Aorta (tissue), 5 donors: Measurements from ENCODE around the gene AQP2. TPM values are rescaled to one million over a fixed set of nuclear protein-coding genes. Genes with fewer than 3 reads are reported as not detected.

Experiments used
- ATAC-seq: fragments of 200-7000 bp; cut with Tn5 transposase; one replicate; pipeline ENCODE4 v1.9.1; 2022; ENCODE audit warnings: moderate library complexity; ENCODE audit not compliant: low FRiP score
- DNase-seq, 2 donors: peaks; one replicate each; pipeline ENCODE4 v3.0.0-alpha.2; 2020
- H3K27ac ChIP-seq, 2 donors: one replicate each; pipeline ENCODE4 v1.5.1; 2013; ENCODE audit warnings: low read length in 2 of 2, mild to moderate bottlenecking in 2 of 2, moderate library complexity in 2 of 2, control low read depth in 1 of 2, inconsistent platforms in 1 of 2, low read depth in 1 of 2
- H3K27me3 ChIP-seq, 2 donors: one replicate each; pipeline ENCODE4 v1.6.1; 2013; ENCODE audit warnings: control low read depth in 1 of 2, low read length in 1 of 2, mild to moderate bottlenecking in 1 of 2, moderate library complexity in 1 of 2; ENCODE audit not compliant: insufficient read depth in 2 of 2, control insufficient read depth in 1 of 2
- H3K36me3 ChIP-seq, 2 donors: one replicate each; pipeline ENCODE4 v1.6.1; 2013; ENCODE audit warnings: control low read depth in 1 of 2, low read length in 1 of 2, mild to moderate bottlenecking in 1 of 2; ENCODE audit not compliant: insufficient read depth in 2 of 2, control insufficient read depth in 1 of 2
- H3K4me1 ChIP-seq, 2 donors: one replicate each; pipeline ENCODE4 v1.6.1; 2013; ENCODE audit warnings: low read length in 2 of 2, control low read depth in 1 of 2, mild to moderate bottlenecking in 1 of 2, moderate library complexity in 1 of 2; ENCODE audit not compliant: insufficient read depth in 2 of 2, control insufficient read depth in 1 of 2
- H3K4me3 ChIP-seq, 2 donors: one replicate each; pipeline ENCODE4 v1.5.1; 2013; ENCODE audit warnings: low read length in 2 of 2, control low read depth in 1 of 2, mild to moderate bottlenecking in 1 of 2
- H3K9me3 ChIP-seq: one replicate; pipeline ENCODE4 v1.6.1; 2013; ENCODE audit warnings: mild to moderate bottlenecking, low read length; ENCODE audit not compliant: control insufficient read depth
- WGBS, 2 donors: extraction: QIAGEN DNeasy Blood & Tissue Kit; methylation state at CpG; one replicate each; pipeline ENCODE4 v1.1.7; 2013; 5-methylcytosine and 5-hydroxymethylcytosine counted together
- intact Hi-C, 2 donors: fragments of 100-400 bp; cut with DNase I; formaldehyde crosslinking; loops; one replicate each; pipeline versions ENCODE4 v1.14.2 to v1.15.0; 2022
- polyA plus RNA-seq, 2 donors: library from polyadenylated mRNA; stranded (reverse); fragments of 200-250 nt; gene quantifications; one replicate each; pipeline ENCODE4 v1.2.3, GENCODE V29; 2013
- total RNA-seq, 2 donors: library from RNA; stranded (reverse); fragmentation: NEBNext Ultra II Directional; extraction: Animal tissue kit (Norgen Biotek cat#: 25700); gene quantifications; one replicate each; pipeline ENCODE4 v1.2.1, GENCODE V29; 2021
- donor health status: healthy with polysubstance abuse.
- donor health status: Bipolar disorder and iron deficiency.
- donor health status: DM: no; HTN: no; CAD: no.
- donor health status: DM: no; HTN: no; CAD: no.
- donor health status: DM: yes; HTN: yes; CAD: no.

The AQP2 gene
- total and polyA plus RNA-seq, 4 donors = 0.21 TPM; not detected in 3

DNA sequence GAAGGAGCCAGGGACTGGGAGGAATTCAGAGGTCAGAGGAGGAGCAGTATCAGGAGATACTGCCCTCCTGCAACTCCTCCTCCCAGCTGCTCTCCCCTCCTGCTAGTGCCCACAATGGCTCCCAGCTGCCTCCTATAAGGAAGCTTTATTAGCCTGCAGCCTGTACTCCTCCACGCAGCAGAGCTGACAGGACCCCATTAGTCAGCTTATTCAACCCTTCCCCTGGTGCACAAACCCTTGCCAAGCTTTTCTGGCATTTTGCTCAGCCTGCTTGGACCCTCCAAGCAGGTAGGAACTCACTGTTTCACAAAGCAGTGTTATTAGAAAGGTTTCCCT lies 6.9 kb upstream of the AQP2 start:
- 97 to 100% methylated on average over 1 of the region's 1 CpG for WGBS, 2 donors
- Histone ChIP-seq H3K27me3 (no peaks in the 10 kb centered on the region), H3K4me1 (no peaks in the 10 kb centered on the region), H3K36me3 (no peaks in the 10 kb centered on the region), H3K9me3 (no peaks in the 10 kb centered on the region), H3K4me3 (no peak overlapping the region), H3K27ac (no peak overlapping the region)
- intact Hi-C loops = no loop called here
- ATAC-seq (no peak), DNase-seq (no peak)

DNA sequence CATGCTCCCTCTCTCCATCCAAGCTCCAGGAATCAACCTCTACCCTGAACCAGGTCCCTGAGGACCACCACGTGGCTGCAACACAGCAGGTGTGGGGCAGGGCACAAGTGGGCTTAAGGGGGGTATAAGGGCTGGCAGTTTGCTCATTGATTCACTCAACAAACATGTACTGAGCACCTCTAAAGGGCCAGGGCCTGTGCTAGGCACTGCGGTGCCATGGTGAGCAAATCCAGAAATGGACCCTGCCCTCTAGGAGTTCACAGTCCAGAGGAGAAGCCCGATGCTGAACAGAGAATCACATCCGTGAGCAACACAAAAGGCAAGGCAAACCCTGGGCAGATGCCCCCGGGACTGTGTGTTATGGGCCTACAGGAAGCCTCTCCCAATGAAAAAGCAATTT lies 6.5 kb upstream of the AQP2 start:
- intact Hi-C loops = no loop called here
- Histone ChIP-seq H3K4me3 (no peak overlapping the region), H3K4me1 (no peaks in the 10 kb centered on the region), H3K36me3 (no peaks in the 10 kb centered on the region), H3K27me3 (no peaks in the 10 kb centered on the region), H3K27ac (no peak overlapping the region), H3K9me3 (no peaks in the 10 kb centered on the region)
- no peak for ATAC-seq
- no peak for DNase-seq
- WGBS, 2 donors = 93 to 95% methylated on average over 5 of the region's 5 CpGs

DNA sequence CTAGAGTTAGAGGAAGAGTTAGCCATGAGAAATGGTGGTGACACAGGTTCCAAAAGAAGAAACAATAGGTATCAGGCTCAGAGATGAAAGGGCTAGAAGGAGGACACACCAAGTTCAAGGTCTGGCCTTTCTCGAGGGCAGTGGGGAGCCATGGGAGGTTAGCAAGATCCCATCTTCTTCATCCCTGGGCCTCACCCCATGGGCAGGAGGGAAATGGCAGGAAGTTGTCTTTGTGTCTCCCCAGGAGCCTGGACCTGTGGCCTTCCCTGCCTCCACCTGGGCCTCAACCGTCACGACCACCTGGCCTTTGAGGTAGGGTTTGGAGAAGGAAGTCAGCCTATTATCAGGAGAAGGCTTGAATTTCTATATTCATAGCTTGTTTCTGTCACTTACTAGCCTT lies 5.8 kb upstream of the AQP2 start:
- no peak overlapping the region for H3K27ac ChIP-seq
- no peak overlapping the region for H3K4me3 ChIP-seq
- 96 to 98% methylated on average over 3 of the region's 3 CpGs for WGBS, 2 donors
- no peaks in the 10 kb centered on the region for H3K4me1 ChIP-seq
- ATAC-seq = no peak
- no peaks in the 10 kb centered on the region for H3K27me3 ChIP-seq
- no peaks in the 10 kb centered on the region for H3K9me3 ChIP-seq
- no peaks in the 10 kb centered on the region for H3K36me3 ChIP-seq
- intact Hi-C loops = no loop called here
- no peak for DNase-seq

DNA sequence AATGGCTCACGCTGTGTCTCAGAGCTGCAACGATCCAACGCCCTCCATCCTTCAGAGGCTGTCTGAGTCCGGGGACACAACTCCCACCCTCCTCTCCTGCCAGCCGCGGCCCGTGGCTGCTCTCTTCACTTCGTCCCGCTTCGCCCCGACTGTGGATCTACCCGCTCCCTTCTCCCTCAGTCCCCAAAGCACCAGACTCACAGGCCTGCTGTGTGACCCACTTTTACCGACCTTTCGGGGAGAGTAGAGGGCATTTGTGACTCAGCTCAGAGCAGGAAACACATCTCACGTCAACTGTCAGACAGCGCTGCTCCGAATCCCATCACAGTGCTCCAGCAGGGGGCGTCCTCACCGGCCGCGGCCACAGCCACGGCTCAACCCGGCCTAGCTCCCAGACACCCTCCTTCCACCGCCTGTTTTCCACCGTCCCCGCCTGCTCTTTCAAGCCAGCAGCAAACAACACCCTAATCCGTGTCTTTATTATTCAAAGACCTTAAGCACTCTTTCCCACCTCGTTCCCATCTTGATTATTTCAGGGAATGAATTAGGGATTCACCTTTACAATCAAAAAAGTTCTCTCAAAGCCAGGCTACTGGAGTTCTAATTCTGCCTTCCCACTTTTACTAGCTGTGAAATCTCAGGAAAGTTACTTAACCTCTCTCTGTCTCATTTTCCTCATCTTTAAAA lies 5.0 kb upstream of the AQP2 start:
- DNase-seq = peak; percentile 87 to 96
- intact Hi-C loops = no loop called here
- 8 to 14% methylated on average over 28 of the region's 28 CpGs for WGBS, 2 donors
- peak; percentile 87 for ATAC-seq
- no peak overlapping the region for H3K4me3 ChIP-seq
- H3K27me3 ChIP-seq = no peaks in the 10 kb centered on the region
- no peaks in the 10 kb centered on the region for H3K4me1 ChIP-seq
- no peak overlapping the region for H3K27ac ChIP-seq
- no peaks in the 10 kb centered on the region for H3K9me3 ChIP-seq
- H3K36me3 ChIP-seq = no peaks in the 10 kb centered on the region

DNA sequence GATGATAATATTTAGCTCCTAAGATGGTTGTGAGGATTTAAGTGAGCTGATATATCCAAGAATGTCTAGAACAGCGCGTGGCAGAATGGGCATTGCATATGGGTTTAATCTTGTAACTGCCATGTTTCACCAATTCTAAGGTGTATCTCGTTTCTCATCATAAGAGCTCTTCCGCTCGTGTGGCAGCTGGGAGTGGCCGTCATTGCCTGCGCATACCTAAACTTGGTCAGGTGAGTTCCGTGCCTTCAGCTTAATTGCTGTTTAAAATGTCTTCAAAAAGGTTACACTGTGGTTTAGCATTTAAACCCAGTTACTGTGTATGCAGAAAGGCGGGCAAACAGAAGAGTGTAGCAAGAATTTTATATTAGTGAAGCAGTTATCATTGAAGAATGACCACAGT lies 4.5 kb upstream of the AQP2 start:
- no peaks in the 10 kb centered on the region for H3K4me1 ChIP-seq
- H3K27ac ChIP-seq = no peak overlapping the region
- 92 to 95% methylated on average over 9 of the region's 9 CpGs for WGBS, 2 donors
- no peak overlapping the region for H3K4me3 ChIP-seq
- H3K9me3 ChIP-seq = no peaks in the 10 kb centered on the region
- ATAC-seq (no peak), DNase-seq (no peak)
- intact Hi-C loops = no loop called here
- H3K27me3 ChIP-seq = no peaks in the 10 kb centered on the region
- H3K36me3 ChIP-seq = no peaks in the 10 kb centered on the region

DNA sequence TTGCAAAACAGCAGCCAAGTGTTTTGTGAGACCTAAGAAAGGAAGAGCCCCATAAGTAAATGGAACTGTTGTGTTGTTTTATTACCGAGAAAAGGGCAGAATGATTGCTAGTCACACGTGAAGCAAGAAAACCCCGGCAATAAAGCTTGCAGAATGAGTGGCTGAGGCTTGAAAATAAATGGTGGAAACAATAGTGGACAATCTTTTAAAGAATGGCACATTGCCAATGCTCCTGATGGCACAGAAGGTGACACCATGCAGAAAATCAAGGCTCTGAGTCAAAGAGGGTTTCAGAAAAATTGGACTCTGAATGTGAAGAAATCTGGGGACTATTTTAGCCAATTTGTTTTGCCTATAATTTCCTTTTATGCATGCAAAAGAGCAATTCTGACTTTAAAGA lies 4.0 kb upstream of the AQP2 start:
- ATAC-seq = no peak
- no peaks in the 10 kb centered on the region for H3K9me3 ChIP-seq
- no peak overlapping the region for H3K27ac ChIP-seq
- intact Hi-C loops = no loop called here
- H3K36me3 ChIP-seq = no peaks in the 10 kb centered on the region
- no peaks in the 10 kb centered on the region for H3K27me3 ChIP-seq
- no peak for DNase-seq
- 92 to 93% methylated on average over 3 of the region's 3 CpGs for WGBS, 2 donors
- H3K4me1 ChIP-seq = no peaks in the 10 kb centered on the region
- no peak overlapping the region for H3K4me3 ChIP-seq

DNA sequence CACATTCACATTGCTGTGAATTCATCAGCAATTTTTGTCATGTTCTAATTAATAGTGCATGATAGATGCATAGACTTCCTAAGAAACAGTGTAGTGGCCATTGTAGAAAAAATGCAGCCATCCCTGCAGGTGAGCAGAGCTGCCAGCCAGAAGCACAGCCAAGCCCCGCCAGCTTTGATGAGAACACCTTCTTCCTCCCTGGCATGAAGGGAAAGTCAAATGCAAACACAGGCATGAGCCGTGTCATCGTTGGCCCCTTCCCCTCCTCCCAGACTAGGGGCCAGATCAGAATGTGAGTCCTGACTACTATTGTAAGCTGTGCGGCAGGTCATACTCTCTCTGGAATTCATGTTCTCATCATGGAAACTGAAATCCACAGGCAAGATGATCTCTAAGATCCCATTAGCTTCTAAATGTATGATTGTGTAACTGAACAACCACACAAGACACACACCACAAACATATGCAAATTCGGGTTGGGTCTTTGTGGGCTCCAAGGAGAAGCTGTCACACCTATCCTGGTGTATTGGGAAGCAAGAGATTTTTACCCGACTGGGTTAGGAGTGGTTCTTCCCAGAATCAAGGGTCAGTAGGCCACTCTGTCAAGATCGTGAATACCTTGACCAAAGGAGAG lies 2.8 kb upstream of the AQP2 start:
- Histone ChIP-seq H3K9me3 (no peaks in the 10 kb centered on the region), H3K4me3 (no peak overlapping the region), H3K36me3 (no peaks in the 10 kb centered on the region), H3K4me1 (no peaks in the 10 kb centered on the region), H3K27ac (no peak overlapping the region), H3K27me3 (no peaks in the 10 kb centered on the region)
- ATAC-seq (no peak), DNase-seq (no peak)
- WGBS, 2 donors = 84 to 88% methylated on average over 7 of the region's 7 CpGs
- intact Hi-C loops = no loop called here

DNA sequence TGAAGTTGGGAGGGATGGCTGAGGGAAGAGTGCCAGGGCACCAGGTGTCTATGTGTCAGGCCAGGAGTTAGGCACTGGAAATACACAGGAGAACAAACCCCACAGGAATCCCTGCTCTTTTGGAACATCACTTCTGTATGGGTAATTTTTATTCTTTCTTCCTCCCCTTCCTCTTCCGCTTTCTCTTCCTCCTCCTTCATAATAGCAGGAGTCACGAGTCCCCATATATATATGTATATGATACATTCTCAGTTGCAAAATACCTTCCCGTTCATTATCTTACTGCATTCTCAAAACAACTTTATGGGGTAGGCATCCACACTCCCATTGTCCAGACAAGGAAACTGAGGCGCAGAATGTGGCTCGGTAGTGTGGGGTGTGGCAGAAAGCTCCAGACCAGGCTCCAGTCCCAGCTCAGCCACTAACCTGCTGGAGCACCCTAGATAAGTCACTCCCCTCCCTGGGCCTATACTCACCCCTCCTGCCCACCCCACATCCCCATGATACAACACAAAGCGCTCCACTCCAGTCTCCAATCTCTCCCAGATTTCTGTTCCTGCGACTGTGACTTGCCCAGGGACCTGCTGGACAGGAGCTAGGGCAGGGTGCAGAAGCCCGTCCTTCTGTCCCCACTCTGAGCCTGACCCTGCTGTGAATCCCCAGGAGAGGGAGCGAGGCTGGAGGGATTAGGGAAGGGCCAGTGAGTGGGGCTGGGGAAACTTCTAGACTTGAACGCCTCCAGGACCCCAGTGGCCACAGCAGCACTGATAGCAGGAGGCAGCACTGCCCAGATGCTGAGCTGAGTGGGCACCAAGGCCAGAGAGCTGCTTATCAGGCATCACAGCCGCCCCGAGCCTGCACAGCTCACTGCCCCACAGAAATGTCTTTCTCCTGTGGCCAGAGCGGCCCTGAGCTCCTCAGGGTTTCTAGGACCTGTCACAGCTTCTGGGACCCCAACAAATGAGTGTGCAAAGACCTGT lies 1.4 kb upstream of the AQP2 start:
- H3K9me3 ChIP-seq = no peaks in the 10 kb centered on the region
- intact Hi-C loops = no loop called here
- H3K4me1 ChIP-seq = no peaks in the 10 kb centered on the region
- DNase-seq (peak in 1 of 2 donors; percentile 71), ATAC-seq (no peak)
- no peak overlapping the region for H3K4me3 ChIP-seq
- no peak overlapping the region for H3K27ac ChIP-seq
- H3K36me3 ChIP-seq = no peaks in the 10 kb centered on the region
- WGBS, 2 donors = 87 to 91% methylated on average over 13 of the region's 13 CpGs
- no peaks in the 10 kb centered on the region for H3K27me3 ChIP-seq
